ENCODE measurements around the gene DNPH1. TPM values are rescaled to one million over a fixed set of nuclear protein-coding genes. Genes with fewer than 3 reads are reported as not detected.

Gene DNPH1
- total RNA-seq, 1 donor from 2014 or later, result 3.5 TPM

- no peak for TF ChIP-seq CTCF (IDR thresholded peaks at IDR 0.05; ENCODE audit: partially characterized antibody, unreplicated experiment)
- Mint-ChIP-seq H3K36me3 (ENCODE audit: unreplicated experiment) (peaks cover 8% of the 10 kb centered on the region), H3K4me3 (ENCODE audit: unreplicated experiment) (no peak overlapping the region), H3K9me3 (ENCODE audit: unreplicated experiment) (no peaks in the 10 kb centered on the region), H3K27me3 (ENCODE audit: unreplicated experiment) (peaks cover 4% of the 10 kb centered on the region), H3K27ac (ENCODE audit: unreplicated experiment) (no peak overlapping the region), H3K4me1 (ENCODE audit: low read depth, unreplicated experiment) (peaks cover 3% of the 10 kb centered on the region)
- no peak for DNase-seq
Observed at GRCh38 chr6:43207286-43207685, 22.0 kb downstream of the DNPH1 start.

GRCh38 chr6:43205849-43206248, 23.4 kb downstream of the DNPH1 start:
- TF ChIP-seq CTCF (IDR thresholded peaks at IDR 0.05; ENCODE audit: partially characterized antibody, unreplicated experiment), result no peak
- H3K36me3 Mint-ChIP-seq (ENCODE audit: unreplicated experiment), result peaks cover 14% of the 10 kb centered on the region

GRCh38 chr6:43204271-43205105, 24.8 kb downstream of the DNPH1 start:
- peaks cover 2% of the 10 kb centered on the region for H3K9me3 Mint-ChIP-seq (ENCODE audit: unreplicated experiment)
- no peak for DNase-seq
- no peak for TF ChIP-seq CTCF (IDR thresholded peaks at IDR 0.05; ENCODE audit: partially characterized antibody, unreplicated experiment)
- H3K27me3 Mint-ChIP-seq (ENCODE audit: unreplicated experiment), result peaks cover 4% of the 10 kb centered on the region
- H3K36me3 Mint-ChIP-seq (ENCODE audit: unreplicated experiment), result peaks cover 17% of the 10 kb centered on the region
- no peak overlapping the region for H3K4me3 Mint-ChIP-seq (ENCODE audit: unreplicated experiment)
- H3K4me1 Mint-ChIP-seq (ENCODE audit: low read depth, unreplicated experiment), result peaks cover 3% of the 10 kb centered on the region
- H3K27ac Mint-ChIP-seq (ENCODE audit: unreplicated experiment), result no peak overlapping the region

More at GRCh38 chr6:43205849-43206248, 23.4 kb downstream of the DNPH1 start:
- no peak for DNase-seq
- Mint-ChIP-seq H3K27ac (ENCODE audit: unreplicated experiment) (no peak overlapping the region), H3K4me3 (ENCODE audit: unreplicated experiment) (no peak overlapping the region), H3K9me3 (ENCODE audit: unreplicated experiment) (peaks cover 2% of the 10 kb centered on the region), H3K27me3 (ENCODE audit: unreplicated experiment) (peaks cover 4% of the 10 kb centered on the region), H3K4me1 (ENCODE audit: low read depth, unreplicated experiment) (peaks cover 3% of the 10 kb centered on the region)

GRCh38 chr6:43203718-43204095, 25.6 kb downstream of the DNPH1 start:
- peaks cover 17% of the 10 kb centered on the region for H3K36me3 Mint-ChIP-seq (ENCODE audit: unreplicated experiment)
- peaks cover 2% of the 10 kb centered on the region for H3K9me3 Mint-ChIP-seq (ENCODE audit: unreplicated experiment)
- TF ChIP-seq CTCF (IDR thresholded peaks at IDR 0.05; ENCODE audit: partially characterized antibody, unreplicated experiment), result no peak
- no peak overlapping the region for H3K4me3 Mint-ChIP-seq (ENCODE audit: unreplicated experiment)
- peak overlapping the region; percentile 12 for H3K27ac Mint-ChIP-seq (ENCODE audit: unreplicated experiment)
- DNase-seq, result no peak
- peaks cover 4% of the 10 kb centered on the region for H3K27me3 Mint-ChIP-seq (ENCODE audit: unreplicated experiment)
- peaks cover 3% of the 10 kb centered on the region for H3K4me1 Mint-ChIP-seq (ENCODE audit: low read depth, unreplicated experiment)

- Mint-ChIP-seq H3K27me3 (ENCODE audit: unreplicated experiment) (peaks cover 4% of the 10 kb centered on the region), H3K9me3 (ENCODE audit: unreplicated experiment) (peaks cover 2% of the 10 kb centered on the region), H3K4me1 (ENCODE audit: low read depth, unreplicated experiment) (peaks cover 3% of the 10 kb centered on the region), H3K36me3 (ENCODE audit: unreplicated experiment) (peaks cover 17% of the 10 kb centered on the region), H3K4me3 (ENCODE audit: unreplicated experiment) (no peak overlapping the region), H3K27ac (ENCODE audit: unreplicated experiment) (no peak overlapping the region)
- no peak for TF ChIP-seq CTCF (IDR thresholded peaks at IDR 0.05; ENCODE audit: partially characterized antibody, unreplicated experiment)
- DNase-seq, result no peak
Observed at GRCh38 chr6:43203029-43203717, 26.1 kb downstream of the DNPH1 start.
